Esophagus muscularis mucosa (tissue), 4 donors: ENCODE results near the gene KLHL3. TPM values are rescaled to one million over a fixed set of nuclear protein-coding genes. Genes with fewer than 3 reads are reported as not detected.

Experiments
- DNase-seq: peaks from one replicate; pipeline ENCODE4 v3.0.0-alpha.2; 2017; ENCODE audit errors: extremely low spot score
- H3K27ac ChIP-seq, 4 donors: fragments of 200-600 bp; sonication (generic); replicated peaks in 1 of 4; 1 replicate in 3 of 4; 2 replicates in 1 of 4; pipeline ENCODE4 v1.5.1; 2016 to 2019; ENCODE audit warnings: mild to moderate bottlenecking in 1 of 4
- H3K27me3 ChIP-seq, 4 donors: fragments of 200-600 bp; sonication (generic); one replicate each; pipeline versions ENCODE4 v1.5.1 to v1.6.0; 2016 to 2019
- H3K36me3 ChIP-seq, 4 donors: fragments of 200-600 bp; sonication (generic); one replicate each; pipeline ENCODE4 v1.5.1; 2016 to 2019
- H3K4me1 ChIP-seq, 4 donors: fragments of 200-600 bp; sonication (generic); one replicate each; pipeline ENCODE4 v1.5.1; 2016 to 2019
- H3K4me3 ChIP-seq, 4 donors: fragments of 200-600 bp; sonication (generic); 1 replicate in 2 of 4; 2 replicates in 2 of 4; pipeline ENCODE4 v1.5.1; 2016 to 2019; ENCODE audit warnings: mild to moderate bottlenecking in 4 of 4, moderate library complexity in 1 of 4
- H3K9me3 ChIP-seq, 4 donors: fragments of 200-600 bp; sonication (generic); 1 replicate in 3 of 4; 2 replicates in 1 of 4; pipeline ENCODE4 v1.5.1; 2016 to 2019
- EP300 ChIP-seq: sonication (generic); formaldehyde crosslinking; IDR thresholded peaks from one replicate; pipeline ENCODE4 v1.6.1; 2017; ENCODE audit warnings: antibody characterized with exemption
- POLR2A ChIP-seq: fragments of 450-650 bp; IDR thresholded peaks from one replicate; pipeline ENCODE4 v1.6.1; 2017; ENCODE audit warnings: antibody characterized with exemption, moderate library complexity, mild to moderate bottlenecking, low read depth
- POLR2AphosphoS5 ChIP-seq, 2 donors: sonication (generic); formaldehyde crosslinking; IDR thresholded peaks; one replicate each; pipeline ENCODE4 v1.6.1; 2017; ENCODE audit warnings: antibody characterized with exemption in 2 of 2
- WGBS: methylation state at CpG from one replicate; pipeline ENCODE4 v1.1.5; 2018; 5-methylcytosine and 5-hydroxymethylcytosine counted together
- intact Hi-C: fragments of 100-400 bp; cut with DNase I; formaldehyde crosslinking; loops from one replicate; pipeline ENCODE4 v1.15.1; 2023
- total RNA-seq, 4 donors: library from RNA; depleted of rRNA; stranded (reverse); fragments of >200 nt; gene quantifications; one replicate each; pipeline versions ENCODE4 v1.1.0 to v1.2.1, GENCODE V29; 2016
- TF ChIP-seq, protein P1 (sequence below), 3 experiments: fragments of 200-600 bp in 2 of 3; fragments of 450-650 bp in 1 of 3; sonication (generic) in 2 of 3; IDR thresholded peaks; one replicate each; pipeline ENCODE4 v1.5.1; 2017 to 2019; ENCODE audit warnings: antibody characterized with exemption in 3 of 3, mild to moderate bottlenecking in 2 of 3, moderate library complexity in 1 of 3

Gene KLHL3
- total RNA-seq, 4 donors from 2014 or later, result 3.0 to 7.8 (median 5.6) TPM

DNA sequence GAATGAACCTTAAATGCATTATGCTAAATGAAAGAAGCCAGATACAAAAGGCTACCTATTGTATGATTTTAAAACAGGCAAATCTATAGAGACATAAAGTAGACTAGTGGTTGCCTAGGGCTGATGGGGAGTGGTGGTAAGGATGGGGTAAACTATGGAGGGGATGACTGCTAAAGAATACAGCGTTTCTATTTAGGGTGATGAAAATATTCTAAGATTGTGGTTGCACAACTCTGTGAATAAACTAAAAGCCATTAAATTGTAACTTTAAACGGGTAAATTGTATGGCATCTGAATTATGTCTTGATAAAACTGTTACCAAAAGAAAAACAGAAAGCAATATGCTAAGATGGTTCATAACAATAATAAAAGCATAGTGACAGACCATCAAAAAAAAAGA is 21.4 kb downstream of the KLHL3 start:
- Histone ChIP-seq H3K36me3 (no peaks in the 10 kb centered on the region), H3K4me1 (no peaks in the 10 kb centered on the region), H3K27me3 (no peaks in the 10 kb centered on the region), H3K9me3 (peaks cover 0 to 5% (median 0%) of the 10 kb centered on the region in 4 donors), H3K4me3 (no peak overlapping the region), H3K27ac (no peak overlapping the region)
- no peak for TF ChIP-seq POLR2A
- TF ChIP-seq, protein P1, sequence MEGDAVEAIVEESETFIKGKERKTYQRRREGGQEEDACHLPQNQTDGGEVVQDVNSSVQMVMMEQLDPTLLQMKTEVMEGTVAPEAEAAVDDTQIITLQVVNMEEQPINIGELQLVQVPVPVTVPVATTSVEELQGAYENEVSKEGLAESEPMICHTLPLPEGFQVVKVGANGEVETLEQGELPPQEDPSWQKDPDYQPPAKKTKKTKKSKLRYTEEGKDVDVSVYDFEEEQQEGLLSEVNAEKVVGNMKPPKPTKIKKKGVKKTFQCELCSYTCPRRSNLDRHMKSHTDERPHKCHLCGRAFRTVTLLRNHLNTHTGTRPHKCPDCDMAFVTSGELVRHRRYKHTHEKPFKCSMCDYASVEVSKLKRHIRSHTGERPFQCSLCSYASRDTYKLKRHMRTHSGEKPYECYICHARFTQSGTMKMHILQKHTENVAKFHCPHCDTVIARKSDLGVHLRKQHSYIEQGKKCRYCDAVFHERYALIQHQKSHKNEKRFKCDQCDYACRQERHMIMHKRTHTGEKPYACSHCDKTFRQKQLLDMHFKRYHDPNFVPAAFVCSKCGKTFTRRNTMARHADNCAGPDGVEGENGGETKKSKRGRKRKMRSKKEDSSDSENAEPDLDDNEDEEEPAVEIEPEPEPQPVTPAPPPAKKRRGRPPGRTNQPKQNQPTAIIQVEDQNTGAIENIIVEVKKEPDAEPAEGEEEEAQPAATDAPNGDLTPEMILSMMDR (IDR thresholded peaks at IDR 0.05), result no peak
- no peak for TF ChIP-seq POLR2AphosphoS5 (IDR thresholded peaks at IDR 0.05)
- TF ChIP-seq EP300, result no peak
- WGBS, result 90% methylated on average over 2 of the region's 2 CpGs
- intact Hi-C loops, result no loop called here
- no peak for DNase-seq

DNA sequence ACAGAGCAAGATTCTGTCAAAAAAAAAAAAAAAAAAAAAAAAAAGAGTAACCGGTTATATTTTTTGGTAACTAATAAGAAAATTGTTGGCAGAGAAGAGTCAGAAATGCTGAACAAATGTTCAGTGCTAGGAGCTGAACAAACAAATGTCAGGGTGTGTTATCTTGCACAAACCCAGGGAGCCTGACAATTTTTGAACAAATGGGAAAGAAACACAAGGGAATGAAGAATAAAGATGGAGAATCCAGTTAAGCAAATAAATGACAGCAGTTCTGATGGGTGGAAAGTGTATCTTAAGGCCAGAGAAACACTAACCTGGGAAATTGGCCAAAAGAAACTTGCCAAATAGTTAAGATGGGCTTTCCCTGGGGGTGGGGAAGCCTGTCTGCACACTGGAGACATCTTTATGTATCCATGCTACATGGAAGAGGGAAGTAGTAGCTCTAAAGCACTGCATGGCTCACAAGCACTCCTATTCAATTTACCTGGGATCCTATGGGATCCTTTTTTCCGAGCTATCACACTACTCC is 23.7 kb downstream of the KLHL3 start:
- Histone ChIP-seq H3K27ac (no peak overlapping the region), H3K4me3 (no peak overlapping the region), H3K27me3 (no peaks in the 10 kb centered on the region), H3K9me3 (peaks cover 0 to 5% (median 0%) of the 10 kb centered on the region in 4 donors), H3K4me1 (no peaks in the 10 kb centered on the region), H3K36me3 (peaks cover 0 to 4% (median 2%) of the 10 kb centered on the region in 4 donors)
- TF ChIP-seq, protein P1 (IDR thresholded peaks at IDR 0.05), result no peak
- WGBS, result 88% methylated on average over 2 of the region's 2 CpGs
- DNase-seq, result no peak
- intact Hi-C loops, result no loop called here

DNA sequence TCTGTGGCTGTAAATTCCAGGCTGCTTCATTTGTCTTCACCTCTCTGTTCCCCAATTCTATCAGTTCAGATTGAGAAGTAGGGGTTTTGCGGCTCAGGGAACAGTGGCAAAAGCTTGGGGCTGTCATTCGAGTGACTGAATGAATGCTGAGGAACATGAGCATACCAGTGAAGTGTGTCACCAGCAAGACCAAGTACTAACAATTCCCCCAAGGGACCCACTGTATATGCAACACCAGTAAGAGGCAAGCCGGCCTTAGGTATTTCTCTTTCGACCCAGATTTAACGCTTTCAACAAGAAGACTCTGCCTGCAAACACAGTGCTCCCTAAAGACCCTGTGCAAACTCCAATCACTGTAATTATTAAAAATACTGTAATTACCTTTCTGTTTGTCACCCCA is 25.8 kb downstream of the KLHL3 start:
- Histone ChIP-seq H3K27me3 (no peaks in the 10 kb centered on the region), H3K9me3 (peaks cover 0 to 5% (median 0%) of the 10 kb centered on the region in 4 donors), H3K4me1 (no peaks in the 10 kb centered on the region), H3K36me3 (peaks cover 0 to 4% (median 2%) of the 10 kb centered on the region in 4 donors), H3K27ac (no peak overlapping the region), H3K4me3 (no peak overlapping the region)
- DNase-seq, result no peak
- 89% methylated on average over 5 of the region's 5 CpGs for WGBS
- TF ChIP-seq EP300 (no peak), POLR2A (no peak), POLR2AphosphoS5 (IDR thresholded peaks at IDR 0.05) (no peak)
- TF ChIP-seq, protein P1 (IDR thresholded peaks at IDR 0.05), result no peak
- intact Hi-C loops, result no loop called here

DNA sequence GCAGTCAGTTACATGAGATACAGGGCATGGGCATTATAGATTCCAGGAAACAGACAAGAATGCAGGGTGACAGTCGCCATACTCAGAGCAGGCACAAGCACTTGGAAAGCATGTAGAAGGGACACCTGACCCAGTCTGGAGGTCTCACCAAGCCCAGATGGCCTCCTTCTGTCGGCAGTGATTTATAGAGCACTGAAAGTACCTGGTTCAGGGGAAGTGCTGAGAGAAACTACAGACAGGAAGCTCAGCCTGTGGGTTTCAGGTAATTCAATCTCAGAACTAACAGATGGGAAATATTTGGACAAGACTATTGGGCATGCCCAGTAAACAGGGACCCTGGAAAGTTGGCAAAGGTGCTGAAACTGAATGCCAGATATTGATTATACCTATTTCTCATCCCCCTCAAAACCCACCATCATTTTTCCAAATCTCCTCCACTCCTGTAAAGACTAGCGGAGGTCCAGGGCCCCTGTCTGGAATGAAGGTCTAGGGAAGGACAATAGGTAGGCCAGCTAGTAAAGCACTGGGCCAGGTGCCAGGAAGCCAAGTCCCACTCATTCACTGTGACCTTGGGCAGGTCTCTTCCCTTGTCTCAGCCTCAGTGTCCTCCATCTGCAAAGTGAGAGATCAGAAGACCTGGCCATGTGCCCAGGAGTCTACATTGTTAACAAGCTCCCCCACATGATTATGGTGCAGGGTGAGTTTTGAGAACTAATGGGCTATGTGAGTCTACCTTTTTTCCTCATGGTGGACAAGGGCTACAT is 26.9 kb downstream of the KLHL3 start:
- no peaks in the 10 kb centered on the region for H3K27me3 ChIP-seq
- peaks cover 0 to 3% (median 0%) of the 10 kb centered on the region in 4 donors for H3K9me3 ChIP-seq
- no peak for DNase-seq
- no peak for TF ChIP-seq POLR2A
- TF ChIP-seq, protein P1 (IDR thresholded peaks at IDR 0.05), result no peak
- no peak for TF ChIP-seq EP300
- TF ChIP-seq POLR2AphosphoS5 (IDR thresholded peaks at IDR 0.05), result no peak
- H3K27ac ChIP-seq, result no peak overlapping the region
- WGBS, result 95% methylated on average over 3 of the region's 3 CpGs
- no peaks in the 10 kb centered on the region for H3K4me1 ChIP-seq
- H3K4me3 ChIP-seq, result no peak overlapping the region
- intact Hi-C loops, result no loop called here
- peaks cover 0 to 4% (median 2%) of the 10 kb centered on the region in 4 donors for H3K36me3 ChIP-seq
